Measurements from ENCODE around the gene PZP.

Gene PZP

GRCh38 chr12:9101018-9101687, 107.0 kb downstream of the PZP start:
- no peak for DNase-seq

- DNase-seq = no peak
These were observed 108.5 kb downstream of the PZP start for GRCh38 chr12:9099552-9100190.

Data from NCI-H69 (cell line).